OCI-LY3 (cell line): ENCODE measurements around the gene SLC5A1.

Source experiments
- H2AFZ ChIP-seq: fragments of 200-600, 300-600 bp; shearing (Covaris generic); 2 replicates; pipeline ENCODE4 v1.6.0; 2014; ENCODE audit warnings: antibody characterized with exemption, low read depth, low read length
- H3K27ac ChIP-seq: fragments of 200-600, 300-600 bp; sonication (generic); 2 replicates; pipeline ENCODE4 v1.5.1; 2014; ENCODE audit warnings: mild to moderate bottlenecking, low read length, moderate library complexity, mixed read lengths
- H3K27me3 ChIP-seq: fragments of 200-600, 300-600 bp; sonication (generic); 2 replicates; pipeline ENCODE4 v1.6.1; 2014; ENCODE audit warnings: low read depth, low read length, mixed read lengths
- H3K36me3 ChIP-seq: fragments of 200-600, 300-600 bp; sonication (generic); replicated peaks from 2 replicates; pipeline ENCODE3; 2014; ENCODE audit warnings: low read depth, low read length, mixed read lengths
- H3K4me1 ChIP-seq: fragments of 300-600, 200-600 bp; sonication (generic); 2 replicates; pipeline ENCODE4 v1.6.1; 2014; ENCODE audit warnings: low read length, mixed read lengths
- H3K4me2 ChIP-seq: fragments of 200-600, 300-600 bp; sonication (generic); 2 replicates; pipeline ENCODE4 v1.6.1; 2014; ENCODE audit warnings: low read length, mixed read lengths
- H3K4me3 ChIP-seq: fragments of 300-600, 200-600 bp; sonication (generic); 2 replicates; pipeline ENCODE4 v1.5.1; 2014; ENCODE audit warnings: antibody characterized with exemption, mild to moderate bottlenecking, low read length, moderate library complexity
- H3K79me2 ChIP-seq: fragments of 300-600, 200-600 bp; shearing (Covaris generic); 2 replicates; pipeline ENCODE4 v1.6.1; 2014; ENCODE audit warnings: mild to moderate bottlenecking, low read length, mixed read lengths
- H3K9ac ChIP-seq: fragments of 300-600, 200-600 bp; shearing (Covaris generic); 2 replicates; pipeline ENCODE4 v1.6.0; 2014; ENCODE audit warnings: mild to moderate bottlenecking, low read length, moderate library complexity
- H3K9me3 ChIP-seq: fragments of 200-600, 300-600 bp; shearing (Covaris generic); 2 replicates; pipeline ENCODE4 v1.6.1; 2014; ENCODE audit warnings: low read length, mixed read lengths; ENCODE audit not compliant: insufficient read depth
- H4K20me1 ChIP-seq: fragments of 200-600, 300-600 bp; sonication (generic); 2 replicates; pipeline ENCODE4 v1.6.1; 2016; ENCODE audit warnings: low read length, mixed read lengths; ENCODE audit not compliant: insufficient read depth
- CTCF ChIP-seq: fragments of 200-600, 300-600 bp; sonication (generic); IDR thresholded peaks from 2 replicates; pipeline ENCODE4 v1.5.1; 2014; ENCODE audit warnings: antibody characterized with exemption, low read length, low read depth
- EZH2phosphoT487 ChIP-seq: fragments of 200-600 bp; shearing (Covaris generic); IDR thresholded peaks from 2 replicates; pipeline ENCODE4 v1.6.1; 2018; ENCODE audit warnings: antibody characterized with exemption, mixed run types, low read depth

Gene SLC5A1

DNA sequence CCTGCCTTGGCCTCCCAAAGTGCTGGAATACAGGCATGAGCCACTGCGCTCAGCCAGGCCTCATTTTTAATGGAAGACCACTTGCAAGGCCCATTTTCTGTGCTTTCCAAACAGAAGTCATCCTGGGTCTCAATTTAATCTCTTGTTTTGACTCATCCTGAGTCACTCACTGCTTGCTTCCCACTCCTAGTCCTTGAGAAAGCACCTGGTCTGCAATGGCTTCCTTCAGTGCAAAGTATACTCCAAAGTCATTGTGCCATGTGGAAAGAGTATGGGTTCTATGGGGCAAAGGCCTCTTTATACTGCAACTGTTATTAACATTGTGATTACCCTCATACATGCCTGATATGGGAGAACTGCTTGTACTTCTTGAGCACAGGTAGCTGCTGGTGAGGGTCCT is 18.3 kb upstream of the SLC5A1 start:
- H3K27me3 ChIP-seq, result peaks cover 15% of the 10 kb centered on the region
- no peak overlapping the region for H3K4me2 ChIP-seq
- H3K36me3 ChIP-seq, result no peaks in the 10 kb centered on the region
- H3K27ac ChIP-seq, result no peak overlapping the region
- no peak overlapping the region for H3K4me3 ChIP-seq
- no peak overlapping the region for H2AFZ ChIP-seq
- no peak overlapping the region for H3K9ac ChIP-seq
- no peaks in the 10 kb centered on the region for H3K4me1 ChIP-seq
- no peaks in the 10 kb centered on the region for H3K9me3 ChIP-seq
- TF ChIP-seq EZH2phosphoT487 (no peak), CTCF (no peak)
- no peaks in the 10 kb centered on the region for H4K20me1 ChIP-seq
- no peaks in the 10 kb centered on the region for H3K79me2 ChIP-seq

GRCh38 chr22:32030518-32031247 is 12.4 kb upstream of the SLC5A1 start:
- Histone ChIP-seq H3K4me2 (no peak overlapping the region), H4K20me1 (no peaks in the 10 kb centered on the region), H3K4me3 (no peak overlapping the region), H2AFZ (no peak overlapping the region), H3K36me3 (no peaks in the 10 kb centered on the region), H3K27me3 (peaks cover 15% of the 10 kb centered on the region; the same call in 1 of the 2 replicates), H3K9me3 (no peaks in the 10 kb centered on the region), H3K4me1 (no peaks in the 10 kb centered on the region), H3K27ac (no peak overlapping the region), H3K79me2 (no peaks in the 10 kb centered on the region), H3K9ac (no peak overlapping the region)
- TF ChIP-seq EZH2phosphoT487 (no peak), CTCF (no peak)

DNA sequence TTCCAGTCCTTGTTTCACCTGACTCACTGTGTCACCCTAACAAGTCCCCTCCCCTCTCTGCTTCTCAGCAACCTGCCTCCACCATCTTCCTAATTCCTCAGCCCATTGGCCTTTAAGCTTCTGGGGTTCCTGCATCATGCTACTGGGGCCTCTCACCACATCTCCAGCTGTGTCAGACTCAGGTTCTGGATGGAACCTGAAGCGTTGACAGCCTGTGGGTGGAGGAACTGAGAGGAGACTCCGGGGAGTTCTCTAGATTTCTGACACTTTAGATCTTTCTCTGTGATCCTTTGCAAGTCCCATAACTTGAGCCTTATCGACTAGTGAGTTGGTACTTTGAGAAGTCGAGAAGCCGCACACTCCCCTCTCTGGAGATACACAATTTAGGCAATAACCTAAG is 11.6 kb upstream of the SLC5A1 start:
- Histone ChIP-seq H3K9me3 (no peaks in the 10 kb centered on the region), H3K9ac (no peak overlapping the region), H2AFZ (no peak overlapping the region), H3K4me1 (no peaks in the 10 kb centered on the region), H3K27me3 (peaks cover 15% of the 10 kb centered on the region; the same call in 1 of the 2 replicates), H3K4me3 (no peak overlapping the region), H4K20me1 (no peaks in the 10 kb centered on the region), H3K4me2 (no peak overlapping the region), H3K27ac (no peak overlapping the region), H3K36me3 (no peaks in the 10 kb centered on the region), H3K79me2 (no peaks in the 10 kb centered on the region)
- no peak for TF ChIP-seq EZH2phosphoT487
- TF ChIP-seq CTCF, result no peak

- Histone ChIP-seq H3K9ac (no peak overlapping the region), H3K4me2 (no peak overlapping the region), H3K9me3 (no peaks in the 10 kb centered on the region), H3K4me1 (no peaks in the 10 kb centered on the region), H2AFZ (no peak overlapping the region), H3K4me3 (no peak overlapping the region), H3K27me3 (peaks cover 13% of the 10 kb centered on the region; the same call in 1 of the 2 replicates), H4K20me1 (no peaks in the 10 kb centered on the region), H3K36me3 (no peaks in the 10 kb centered on the region), H3K79me2 (no peaks in the 10 kb centered on the region), H3K27ac (no peak overlapping the region)
- TF ChIP-seq CTCF (no peak), EZH2phosphoT487 (no peak)
Measured at GRCh38 chr22:32034275-32034674, 8.8 kb upstream of the SLC5A1 start.
